Stimulated activated CD4-positive, alpha-beta T cell treated with anti-CD3 and anti-CD28 coated beads, Interleukin-2, amount 100 ng/mL, for 24 hours (primary cell): Measurements from ENCODE around the gene EME1.
"Not testable (repeated sequence)": the region's sequence is repeated elsewhere in the genome, so short reads cannot be mapped to it uniquely, and the experiment has no call there.

Experiments
- DNase-seq, 2 donors: peaks; one replicate each; pipeline ENCODE4 v3.0.0-alpha.2; 2020

EME1 gene

DNA sequence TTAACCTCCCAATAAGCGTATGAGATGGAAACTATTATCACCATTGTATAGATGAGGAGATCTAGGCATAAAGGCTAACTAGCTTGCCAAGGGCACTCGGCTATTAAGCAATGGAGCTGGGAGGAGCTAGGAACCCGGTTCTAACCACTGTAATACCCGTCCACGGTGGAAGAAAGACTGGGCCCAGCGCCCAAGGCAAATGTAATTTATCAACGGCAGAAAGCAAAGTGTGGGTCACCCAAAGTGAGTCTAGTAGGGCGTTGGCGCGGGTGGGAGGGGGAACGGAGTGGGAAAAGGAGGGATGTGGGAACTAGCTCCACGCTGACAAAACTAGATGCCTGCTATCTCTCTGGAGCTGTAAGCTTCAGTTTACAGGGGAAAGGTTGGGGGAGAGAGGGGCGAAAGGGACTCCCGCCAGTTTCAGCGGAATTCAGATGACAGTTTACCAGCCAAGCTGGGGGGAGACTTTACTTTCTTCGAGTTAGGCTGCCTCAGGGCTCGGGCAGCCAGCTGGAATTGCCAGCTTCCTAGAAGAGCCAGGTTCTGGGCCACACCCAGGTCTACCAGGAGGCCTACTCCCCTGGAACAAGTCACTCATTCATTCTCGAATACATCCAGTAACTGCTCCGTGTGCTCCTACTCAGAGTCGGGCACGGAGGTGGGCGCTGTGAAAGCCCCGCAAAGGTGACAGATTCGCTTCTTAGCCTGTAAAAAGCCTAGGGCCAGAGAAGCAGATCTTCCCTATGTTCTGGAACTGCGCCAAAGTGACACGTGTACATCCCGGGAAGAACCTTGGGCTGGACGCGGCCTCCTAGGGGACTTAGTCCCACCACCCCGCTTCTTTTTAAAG, 23.5 kb downstream of the EME1 start:
- peak; percentile 22 to 40 for DNase-seq

DNA sequence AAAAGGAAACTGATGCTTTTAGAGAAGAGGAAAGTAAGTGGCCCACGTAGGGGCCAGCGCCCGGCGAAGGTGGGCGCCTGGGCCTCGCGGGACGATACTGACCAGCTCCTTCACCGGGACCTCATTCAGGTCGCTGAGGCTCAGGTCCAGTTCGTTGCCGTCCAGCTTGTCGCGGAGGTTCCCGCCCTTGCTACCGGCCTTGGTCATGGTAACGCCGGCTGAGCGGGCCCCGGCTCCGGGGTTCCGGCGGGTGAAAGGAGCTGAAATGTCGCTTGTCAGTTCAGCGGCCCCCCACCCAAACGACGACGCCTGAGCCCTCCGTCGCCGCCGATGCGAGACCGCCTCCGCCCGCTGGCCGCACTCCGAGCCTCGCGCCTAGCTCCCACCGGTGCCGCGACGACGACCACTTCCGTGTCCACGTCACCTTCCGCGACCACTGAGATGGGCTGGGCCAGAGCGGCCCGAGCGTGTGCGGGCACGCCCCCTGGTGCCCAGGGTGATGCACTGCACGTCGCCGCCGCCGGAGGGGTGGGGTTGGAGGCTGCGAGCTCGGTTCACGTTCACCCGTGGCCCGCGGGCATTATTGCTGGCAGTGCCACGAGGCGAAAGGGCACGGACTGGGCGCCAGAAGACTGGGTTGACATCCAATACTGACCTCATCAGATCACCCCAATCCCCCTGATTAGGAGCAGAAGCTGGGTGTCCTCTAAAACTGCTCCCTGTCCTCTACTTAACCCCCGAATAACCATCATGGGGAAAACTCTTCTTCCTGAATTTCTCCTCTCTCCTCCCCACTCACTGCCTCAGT, 24.3 kb downstream of the EME1 start, which contains the start of gene LRRC59:
Gene LRRC59 (minus strand): TSS at position 413 of the 808 bp plus-strand sequence. CDS start 206 bp downstream, at position 207.
- peak; percentile 94 for DNase-seq

DNA sequence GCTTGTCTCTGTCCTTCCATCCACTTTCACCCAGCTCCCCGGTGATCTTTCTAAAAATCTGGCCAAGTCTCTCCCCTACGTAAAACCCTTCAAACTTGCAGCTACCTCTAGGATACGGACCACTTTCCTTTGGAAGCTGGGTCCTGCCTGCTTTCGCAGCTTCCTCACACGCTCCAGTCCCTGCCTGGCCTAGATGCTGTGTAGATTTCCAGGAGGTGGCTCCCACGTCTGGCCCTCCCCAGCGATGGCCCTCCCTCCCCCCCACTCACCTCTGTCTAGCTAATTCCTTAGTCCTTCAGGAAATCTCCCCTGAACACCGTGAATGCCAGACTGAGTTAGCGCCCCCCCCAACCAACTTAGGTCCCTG, 24.9 kb downstream of the EME1 start:
- no peak for DNase-seq

DNA sequence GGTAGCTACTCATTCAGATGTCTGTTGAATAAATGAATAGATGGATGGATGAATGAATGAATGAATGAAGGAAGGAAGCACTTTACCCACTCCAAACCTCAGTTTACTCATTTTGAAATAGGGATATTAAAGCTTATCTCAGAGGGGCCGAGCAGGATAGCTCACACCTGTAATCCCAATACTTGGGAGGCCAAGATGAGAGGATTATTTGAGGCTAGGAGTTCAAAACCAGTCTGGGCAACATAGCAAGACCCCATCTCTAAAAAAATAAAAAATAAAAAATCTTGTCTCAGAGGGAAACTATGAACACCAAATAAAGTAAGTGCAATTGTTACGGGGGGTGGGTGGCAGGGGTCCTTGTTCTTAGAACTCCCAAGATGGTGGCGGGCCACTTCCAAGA, 25.6 kb downstream of the EME1 start:
- DNase-seq = not testable (repeated sequence)

DNA sequence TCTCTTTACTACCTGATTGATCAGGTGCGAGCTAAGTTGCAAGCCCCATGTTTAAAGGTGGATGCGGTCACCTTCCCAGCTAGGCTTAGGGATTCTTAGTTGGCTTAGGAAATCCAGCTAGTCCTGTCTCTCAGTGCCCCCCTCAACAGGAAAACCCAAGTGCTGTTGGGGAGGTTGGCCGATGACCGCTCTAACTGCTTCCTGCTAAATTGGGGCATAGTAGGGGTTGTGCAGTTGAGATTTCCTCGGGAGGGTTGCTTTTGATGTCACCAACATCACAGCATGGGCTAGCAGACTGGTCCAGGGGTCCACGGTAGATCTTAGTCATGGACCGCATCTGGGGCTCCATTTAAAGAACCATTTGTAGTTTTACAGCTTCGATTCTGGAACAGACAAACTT, 26.6 kb downstream of the EME1 start:
- not testable (repeated sequence) for DNase-seq

DNA sequence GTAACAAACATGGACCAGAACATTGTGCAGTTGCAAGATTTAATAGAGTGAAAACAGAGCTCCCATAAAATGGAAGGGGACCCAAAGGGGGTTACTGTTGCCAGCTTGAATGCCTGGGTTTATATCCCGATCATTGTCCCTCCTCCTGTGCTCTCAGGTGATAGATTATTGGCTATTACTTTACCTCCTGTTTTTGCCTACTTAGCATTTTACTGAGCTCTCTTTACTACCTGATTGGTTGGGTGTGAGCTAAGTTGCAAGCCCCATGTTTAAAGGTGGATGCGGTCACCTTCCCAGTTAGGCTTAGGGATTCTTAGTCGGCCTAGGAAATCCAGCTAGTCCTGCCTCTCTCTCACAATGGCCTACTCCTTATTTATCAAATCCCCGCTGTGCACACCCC, 32.3 kb downstream of the EME1 start:
- DNase-seq = not testable (repeated sequence)

DNA sequence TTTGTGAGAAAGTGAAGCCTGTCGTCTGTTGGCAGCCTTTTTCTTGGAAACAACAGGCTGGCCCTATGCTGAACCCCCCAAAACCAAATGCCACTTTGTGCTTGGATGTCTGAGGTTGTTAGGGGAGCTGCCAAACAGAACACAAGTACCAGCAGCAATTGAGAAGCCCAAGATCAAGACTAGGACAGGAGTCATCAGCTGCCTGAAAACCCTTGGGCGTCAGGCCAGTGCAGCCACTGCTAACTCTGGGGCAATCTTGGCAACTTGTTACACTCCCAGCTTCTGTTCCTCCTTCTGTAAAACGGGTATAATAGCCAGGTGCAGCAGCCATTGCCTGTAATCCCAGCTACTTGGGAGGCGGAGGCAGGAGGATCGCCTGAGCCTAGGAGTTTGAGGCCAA, 33.5 kb downstream of the EME1 start:
- DNase-seq = no peak

DNA sequence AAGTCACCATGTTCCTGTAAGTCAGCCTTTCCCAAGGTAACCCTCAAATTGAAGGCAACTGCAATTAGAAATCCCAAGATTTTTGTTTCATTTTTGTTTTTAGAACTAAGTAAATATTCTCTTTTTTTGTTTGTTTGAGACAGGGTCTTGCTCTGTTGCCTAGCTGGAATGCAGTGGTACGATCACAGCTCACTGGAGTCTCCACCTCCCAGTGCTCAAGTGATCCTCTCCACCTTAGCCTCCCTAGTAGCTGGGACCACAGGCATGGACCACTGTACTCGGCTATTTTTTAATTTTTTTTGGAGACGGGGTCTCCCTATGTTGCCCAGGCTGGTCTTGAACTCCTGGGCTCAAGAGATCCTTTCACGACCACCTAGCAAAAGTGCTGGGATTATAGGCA, 34.9 kb downstream of the EME1 start:
- no peak for DNase-seq

DNA sequence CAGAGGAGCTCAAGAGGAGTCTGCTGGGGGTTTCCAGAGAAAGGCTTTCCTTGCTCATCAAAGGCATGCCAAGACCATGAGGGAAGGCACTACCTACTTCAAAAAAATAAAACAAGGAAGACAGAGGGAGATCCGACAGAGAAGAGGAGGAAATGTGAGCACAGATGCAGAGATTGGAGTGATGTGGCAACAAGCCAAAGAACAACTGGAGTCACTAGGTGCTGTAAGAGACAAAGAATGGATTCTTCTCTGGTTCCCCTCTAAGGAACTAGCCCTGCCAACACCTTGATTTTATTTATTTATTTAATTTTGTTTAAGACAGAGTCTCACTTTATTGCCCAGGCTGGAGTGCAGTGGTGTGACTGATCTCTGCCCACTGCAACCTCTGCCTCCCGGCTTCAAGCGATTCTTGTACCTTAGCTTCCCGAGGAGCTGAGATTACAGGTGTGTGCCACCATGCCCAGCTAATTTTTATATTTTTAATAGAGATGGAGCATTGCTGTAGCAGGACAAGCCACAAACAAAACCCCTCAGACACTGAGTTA, 39.2 kb downstream of the EME1 start:
- DNase-seq = no peak

DNA sequence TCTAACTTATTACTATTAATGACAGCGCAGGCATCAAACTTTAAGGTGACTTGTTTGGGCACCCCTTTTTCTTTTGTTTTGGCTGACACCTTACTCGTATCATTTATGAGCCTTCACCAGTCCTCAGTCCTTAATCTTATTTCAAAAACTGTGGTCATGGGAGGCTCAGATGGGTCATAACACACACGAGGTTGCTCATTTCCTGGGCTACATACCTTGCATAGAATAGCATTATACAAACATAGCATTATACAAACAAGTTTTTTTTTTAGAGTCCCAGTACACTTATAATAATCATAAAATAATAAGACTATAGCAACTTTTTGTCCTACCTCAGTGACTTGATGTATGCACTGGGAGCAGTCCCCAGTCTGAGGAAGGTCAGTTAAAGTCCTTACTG, 41.8 kb downstream of the EME1 start:
- DNase-seq = no peak

DNA sequence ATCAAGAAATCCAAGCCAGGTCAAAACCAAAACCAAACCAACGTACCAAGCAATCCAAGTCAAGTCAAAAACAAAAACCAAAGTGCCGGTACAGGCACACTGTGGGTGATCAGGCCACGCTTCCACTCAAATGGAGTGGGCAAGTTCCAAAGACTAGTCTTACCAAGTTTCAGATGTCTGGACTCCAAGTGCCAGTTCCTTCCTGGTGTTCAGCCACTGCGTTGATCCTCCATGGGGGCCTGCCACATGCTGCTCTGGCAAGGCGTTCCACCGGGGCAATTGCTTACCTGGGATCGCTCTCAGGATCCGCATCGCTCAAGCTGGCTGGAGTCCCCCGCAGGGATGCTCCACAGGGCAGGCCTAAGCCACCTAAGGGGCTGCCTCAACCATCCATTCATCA, 46.5 kb downstream of the EME1 start:
- DNase-seq = not testable (repeated sequence)

DNA sequence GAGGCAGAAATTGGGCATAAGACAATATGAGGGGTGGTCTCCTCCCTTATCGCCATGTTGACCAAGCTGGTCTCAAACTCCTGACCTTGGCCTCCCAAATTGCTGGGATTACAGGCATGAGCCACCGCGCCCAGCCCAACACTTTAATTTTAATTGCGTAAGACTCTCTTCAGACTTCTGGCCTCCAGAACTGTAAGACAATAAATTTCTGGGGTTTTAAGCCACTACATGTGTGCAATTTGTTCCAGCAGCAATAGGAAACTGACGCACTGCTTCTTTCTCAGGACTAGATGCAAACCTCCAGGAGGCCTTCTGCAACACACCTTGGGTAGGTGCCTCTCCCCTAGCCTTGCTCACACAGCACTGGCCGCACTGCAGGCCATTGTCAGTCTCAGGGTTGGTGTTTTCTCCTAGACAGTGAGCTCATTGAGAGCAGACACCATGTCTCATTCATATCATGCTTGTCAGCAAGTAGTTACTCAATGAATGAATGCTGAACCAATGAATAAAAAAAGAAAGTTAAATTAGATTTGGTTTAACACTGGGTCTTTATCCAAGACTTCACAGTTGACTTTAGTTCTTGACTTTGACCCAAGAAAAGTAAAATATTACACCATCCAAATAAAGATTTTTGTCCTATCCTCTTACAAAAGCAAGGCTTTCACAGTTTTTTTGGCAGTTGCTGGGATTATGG, 47.5 kb downstream of the EME1 start:
- DNase-seq = no peak

DNA sequence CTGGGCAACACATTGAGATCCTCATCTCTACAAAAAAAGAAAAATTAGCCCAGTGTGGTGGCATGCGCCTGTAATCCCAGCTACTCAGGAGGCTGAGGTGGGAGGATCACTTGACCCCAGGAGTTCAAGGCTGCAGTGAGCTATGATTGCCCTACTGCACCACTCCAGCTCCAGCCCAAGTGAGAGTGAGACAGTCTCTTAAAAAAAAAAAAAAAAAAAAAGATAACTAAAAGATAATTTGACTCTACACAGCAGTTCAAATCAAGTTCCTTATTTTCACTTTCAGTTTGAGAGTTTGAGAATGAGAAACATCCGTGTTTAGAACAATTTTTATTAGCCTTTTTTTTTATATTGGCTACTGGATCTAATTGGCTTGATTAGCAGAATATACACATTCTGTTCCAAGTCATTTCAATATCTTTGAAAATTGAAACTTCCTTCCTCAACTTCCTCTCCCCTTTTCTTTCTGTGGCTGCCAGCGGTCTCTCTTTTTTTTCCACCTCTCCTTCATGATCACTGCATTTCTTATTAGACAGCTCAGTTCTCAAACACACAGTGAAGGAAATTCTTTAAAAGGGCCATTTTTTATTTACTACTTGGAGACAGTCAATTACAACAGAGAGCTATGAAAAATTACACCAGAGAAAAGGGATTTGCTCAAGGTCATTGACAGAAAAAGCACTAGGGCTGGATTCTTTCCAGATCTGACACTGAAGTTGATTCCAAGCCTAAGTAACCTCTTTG, 48.5 kb downstream of the EME1 start:
- DNase-seq = no peak

DNA sequence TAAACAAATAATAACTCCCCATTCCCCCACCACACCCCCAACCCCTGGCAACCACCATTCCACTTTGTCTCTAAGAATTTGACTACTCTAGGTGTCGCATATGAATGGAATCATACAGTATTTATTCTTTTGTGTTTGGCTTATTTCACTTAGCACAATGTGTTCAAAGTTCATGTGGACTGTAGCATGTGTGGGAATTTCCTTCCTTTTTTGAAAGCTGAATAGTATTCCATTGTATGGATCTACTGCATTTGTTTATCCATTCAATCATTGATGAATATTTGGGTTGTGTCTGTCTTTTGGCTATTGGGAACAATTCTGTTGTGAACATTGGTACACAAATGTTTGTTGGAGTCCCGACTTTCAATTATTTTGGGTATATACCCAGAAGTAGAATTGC, 49.7 kb downstream of the EME1 start:
- DNase-seq = no peak

DNA sequence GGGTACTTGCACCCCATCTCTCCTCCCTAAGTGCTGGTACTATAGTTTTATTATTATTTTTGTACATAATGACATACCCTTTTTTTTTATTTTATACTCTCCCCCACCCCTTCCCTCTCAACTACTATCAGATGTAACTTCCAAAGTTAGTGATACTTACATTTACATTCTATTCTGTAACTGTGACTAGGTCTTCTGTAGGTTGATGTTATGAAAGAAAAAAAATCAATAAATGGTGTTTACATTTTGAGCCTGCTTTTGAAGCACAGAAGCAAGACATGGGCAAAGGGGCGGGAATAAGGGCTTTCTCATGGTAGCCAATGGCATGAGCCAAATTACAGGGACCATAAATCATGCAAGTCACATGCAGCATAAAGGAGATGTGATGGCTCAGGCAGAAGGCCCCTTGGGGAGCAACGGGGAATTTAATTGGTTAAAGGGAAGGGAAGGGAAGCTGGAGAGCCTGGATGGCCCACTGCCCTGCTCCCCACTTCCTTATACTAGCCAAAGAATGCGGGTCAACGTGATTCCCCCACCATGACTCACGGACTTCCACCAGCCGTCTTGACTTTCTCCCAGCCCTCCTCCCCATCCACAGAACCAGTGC, 50.6 kb downstream of the EME1 start:
- DNase-seq = no peak

DNA sequence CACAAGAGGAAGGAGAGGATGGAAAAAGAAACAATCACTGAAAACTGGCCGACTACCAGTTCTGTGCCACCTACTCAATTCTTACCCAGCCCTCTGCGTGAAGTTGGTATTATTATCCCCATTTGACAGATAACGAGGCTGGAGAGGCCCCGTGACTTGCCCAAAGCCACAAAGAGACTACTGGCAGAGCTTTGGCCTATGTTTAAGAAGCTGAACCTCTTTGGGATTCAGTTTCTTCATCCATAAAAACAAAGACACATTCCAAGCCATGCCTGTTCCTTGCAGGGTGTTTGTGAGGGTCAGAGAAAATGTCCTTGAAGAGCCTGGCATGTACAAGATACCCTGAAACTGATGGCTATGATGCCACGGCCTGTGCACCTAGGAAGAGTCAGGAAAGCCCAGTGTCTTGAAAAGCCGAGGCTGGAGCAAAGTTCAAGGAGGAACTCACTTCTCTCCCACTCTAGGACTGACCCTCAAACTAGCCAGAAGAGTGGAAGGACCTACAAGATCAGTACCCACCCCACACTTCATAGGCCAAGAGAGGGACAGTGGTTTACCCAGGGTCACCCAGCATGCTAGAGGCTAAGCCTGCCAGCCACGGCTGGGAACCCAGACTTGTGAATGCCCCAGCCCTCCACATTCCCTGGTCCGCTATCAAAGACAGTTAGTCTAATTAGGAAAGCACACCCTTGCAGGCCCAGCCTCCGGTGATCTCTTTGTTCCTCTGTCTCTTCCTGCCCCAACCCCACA, 51.4 kb downstream of the EME1 start:
- no peak for DNase-seq

DNA sequence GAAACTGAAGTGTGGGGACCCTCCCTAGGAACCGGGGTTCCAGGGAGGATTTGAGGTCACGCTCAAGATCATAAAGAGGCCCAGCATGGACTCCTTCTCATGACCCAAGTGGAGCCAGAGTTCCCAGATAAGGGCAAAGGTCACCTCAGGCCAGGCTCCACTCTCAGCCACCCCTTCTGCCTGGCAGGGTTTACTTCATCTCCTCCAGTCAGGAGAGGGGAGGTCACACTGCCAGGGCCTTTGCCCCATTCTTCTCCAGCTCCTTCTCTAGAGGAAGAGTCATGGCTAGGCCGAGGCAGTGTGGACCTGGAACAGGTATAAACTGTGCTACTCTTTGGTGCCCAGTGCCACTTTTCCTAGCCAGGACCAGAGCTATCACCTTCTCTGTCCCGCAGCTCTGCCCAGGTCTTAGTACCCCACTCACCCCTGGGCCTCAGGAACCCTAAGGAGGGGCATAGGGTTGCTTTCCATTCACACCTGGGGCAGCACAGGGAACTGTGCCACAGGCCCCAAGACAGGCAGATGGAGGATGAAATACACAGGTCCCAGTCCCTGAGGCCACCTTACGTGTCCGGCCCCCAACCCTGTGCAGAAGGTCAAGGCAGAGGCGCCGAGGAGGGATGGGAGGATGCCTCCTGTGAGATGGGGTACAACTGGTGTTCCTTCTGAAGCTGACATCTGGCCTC, 52.1 kb downstream of the EME1 start:
- DNase-seq = no peak

DNA sequence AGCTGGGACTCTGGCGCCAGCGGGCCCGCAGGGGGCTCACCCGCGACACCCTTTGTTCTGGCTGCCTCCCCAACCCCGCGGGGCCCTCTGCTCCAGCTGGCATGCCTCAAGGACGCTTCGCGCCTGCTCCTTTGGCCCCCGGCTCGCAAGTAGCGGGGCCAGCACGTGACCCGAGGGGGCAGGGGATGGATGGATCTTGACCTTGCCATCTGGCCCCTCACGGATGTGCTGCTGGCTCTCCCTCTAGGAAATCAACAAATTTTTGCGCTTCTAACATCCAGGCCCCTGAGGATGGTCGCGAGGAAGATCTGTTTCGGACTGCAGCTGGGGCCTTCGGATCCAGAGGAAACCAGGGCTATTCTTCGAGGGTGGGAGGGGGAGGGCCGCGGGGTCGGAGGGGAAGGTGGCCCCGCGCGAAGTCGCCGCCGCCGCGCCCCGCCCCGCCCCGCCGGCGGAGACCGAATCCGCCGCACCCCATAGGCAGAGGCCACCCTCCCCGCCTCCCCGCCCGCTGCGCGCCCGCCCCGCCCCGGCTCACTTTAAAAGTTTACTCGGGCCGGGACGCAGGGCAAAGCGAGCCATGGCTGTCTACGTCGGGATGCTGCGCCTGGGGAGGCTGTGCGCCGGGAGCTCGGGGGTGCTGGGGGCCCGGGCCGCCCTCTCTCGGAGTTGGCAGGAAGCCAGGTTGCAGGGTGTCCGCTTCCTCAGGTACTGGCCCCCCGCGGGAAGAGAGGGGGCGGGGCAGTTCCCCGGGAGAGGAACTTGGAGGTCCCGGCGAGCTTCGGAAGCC, 52.8 kb downstream of the EME1 start, which contains the start of gene ACSF2:
Gene ACSF2 (plus strand): TSS at position 537 of the 790 bp plus-strand sequence. CDS start 44 bp downstream, at position 581.
- DNase-seq = peak; percentile 72 to 80

DNA sequence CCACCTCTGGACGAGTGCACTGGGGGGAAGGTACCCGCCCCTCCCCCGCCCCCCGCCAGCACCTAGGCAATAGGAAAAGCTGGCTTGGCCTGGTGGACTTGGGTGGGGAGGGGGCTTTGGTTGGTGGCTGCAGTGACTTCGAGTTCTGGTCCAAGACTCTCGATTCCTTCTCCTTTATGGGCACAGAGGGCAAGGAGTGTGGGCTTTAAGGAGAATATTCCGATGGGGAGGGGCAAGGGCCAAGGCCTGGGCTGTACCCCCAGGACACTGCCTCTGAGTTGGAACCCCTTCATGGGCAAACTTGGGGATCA, 53.4 kb downstream of the EME1 start:
- DNase-seq = no peak
